ENCODE measurements around the gene CDK11B. TPM values are rescaled to one million over a fixed set of nuclear protein-coding genes. Genes with fewer than 3 reads are reported as not detected.

The CDK11B gene
- total and polyA plus RNA-seq, 2 donors, result 16.1 to 35.6 TPM

GRCh38 chr1:1620433-1621139 is 38.2 kb downstream of the CDK11B start:
- Histone ChIP-seq H3K4me1 (ENCODE audit: control insufficient read depth in 2 of 2, insufficient read depth in 2 of 2, low read length in 2 of 2) (peaks cover 9% of the 10 kb centered on the region in 2 donors), H3K9me3 (ENCODE audit: control insufficient read depth in 2 of 2, insufficient read depth in 1 of 2, low read length in 1 of 2) (no peaks in the 10 kb centered on the region), H3K4me3 (ENCODE audit: low read length in 2 of 2) (no peak overlapping the region), H3K36me3 (ENCODE audit: control insufficient read depth in 2 of 2, insufficient read depth in 2 of 2, low read length in 1 of 2) (peaks cover 4 to 6% of the 10 kb centered on the region in 2 donors), H3K27ac (ENCODE audit: low read depth in 1 of 2, low read length in 1 of 2) (no peak overlapping the region), H3K27me3 (ENCODE audit: control insufficient read depth in 2 of 2, insufficient read depth in 1 of 2, low read length in 1 of 2) (no peaks in the 10 kb centered on the region)
- no peak for DNase-seq (ENCODE audit: low read depth in 6 of 9, low spot score in 9 of 9)
- 93% methylated on average over 16 of the region's 16 CpGs for WGBS

- peaks cover 4 to 6% of the 10 kb centered on the region in 2 donors for H3K36me3 ChIP-seq (ENCODE audit: control insufficient read depth in 2 of 2, insufficient read depth in 2 of 2, low read length in 1 of 2)
- no peaks in the 10 kb centered on the region for H3K27me3 ChIP-seq (ENCODE audit: control insufficient read depth in 2 of 2, insufficient read depth in 1 of 2, low read length in 1 of 2)
- 98% methylated on average over 14 of the region's 14 CpGs for WGBS
- no peaks in the 10 kb centered on the region for H3K9me3 ChIP-seq (ENCODE audit: control insufficient read depth in 2 of 2, insufficient read depth in 1 of 2, low read length in 1 of 2)
- peaks cover 9 to 10% of the 10 kb centered on the region in 2 donors for H3K4me1 ChIP-seq (ENCODE audit: control insufficient read depth in 2 of 2, insufficient read depth in 2 of 2, low read length in 2 of 2)
- no peak for DNase-seq (ENCODE audit: low read depth in 6 of 9, low spot score in 9 of 9)
- H3K4me3 ChIP-seq (ENCODE audit: low read length in 2 of 2), result no peak overlapping the region
- H3K27ac ChIP-seq (ENCODE audit: low read depth in 1 of 2, low read length in 1 of 2), result no peak overlapping the region
Observed at GRCh38 chr1:1619917-1620361, 38.9 kb downstream of the CDK11B start.

GRCh38 chr1:1618396-1619068 is 40.3 kb downstream of the CDK11B start:
- H3K9me3 ChIP-seq (ENCODE audit: control insufficient read depth in 2 of 2, insufficient read depth in 1 of 2, low read length in 1 of 2), result no peaks in the 10 kb centered on the region
- peaks cover 4 to 6% of the 10 kb centered on the region in 2 donors for H3K36me3 ChIP-seq (ENCODE audit: control insufficient read depth in 2 of 2, insufficient read depth in 2 of 2, low read length in 1 of 2)
- WGBS, result 98% methylated on average over 9 of the region's 9 CpGs
- H3K4me3 ChIP-seq (ENCODE audit: low read length in 2 of 2), result no peak overlapping the region
- no peak for DNase-seq (ENCODE audit: low read depth in 6 of 9, low spot score in 9 of 9)
- H3K27me3 ChIP-seq (ENCODE audit: control insufficient read depth in 2 of 2, insufficient read depth in 1 of 2, low read length in 1 of 2), result no peaks in the 10 kb centered on the region
- no peak overlapping the region for H3K27ac ChIP-seq (ENCODE audit: low read depth in 1 of 2, low read length in 1 of 2)
- H3K4me1 ChIP-seq (ENCODE audit: control insufficient read depth in 2 of 2, insufficient read depth in 2 of 2, low read length in 2 of 2), result peaks cover 15 to 24% of the 10 kb centered on the region in 2 donors

- peaks cover 4 to 6% of the 10 kb centered on the region in 2 donors for H3K36me3 ChIP-seq (ENCODE audit: control insufficient read depth in 2 of 2, insufficient read depth in 2 of 2, low read length in 1 of 2)
- 99% methylated on average over 6 of the region's 6 CpGs for WGBS
- DNase-seq (ENCODE audit: low read depth in 6 of 9, low spot score in 9 of 9), result no peak
- no peak overlapping the region for H3K27ac ChIP-seq (ENCODE audit: low read depth in 1 of 2, low read length in 1 of 2)
- no peaks in the 10 kb centered on the region for H3K27me3 ChIP-seq (ENCODE audit: control insufficient read depth in 2 of 2, insufficient read depth in 1 of 2, low read length in 1 of 2)
- no peaks in the 10 kb centered on the region for H3K9me3 ChIP-seq (ENCODE audit: control insufficient read depth in 2 of 2, insufficient read depth in 1 of 2, low read length in 1 of 2)
- no peak overlapping the region for H3K4me3 ChIP-seq (ENCODE audit: low read length in 2 of 2)
- peaks cover 15 to 26% of the 10 kb centered on the region in 2 donors for H3K4me1 ChIP-seq (ENCODE audit: control insufficient read depth in 2 of 2, insufficient read depth in 2 of 2, low read length in 2 of 2)
Observed at GRCh38 chr1:1617925-1618324, 40.9 kb downstream of the CDK11B start.

GRCh38 chr1:1617516-1617915 is 41.3 kb downstream of the CDK11B start:
- 98% methylated on average over 11 of the region's 11 CpGs for WGBS
- H3K36me3 ChIP-seq (ENCODE audit: control insufficient read depth in 2 of 2, insufficient read depth in 2 of 2, low read length in 1 of 2), result peaks cover 4 to 6% of the 10 kb centered on the region in 2 donors
- H3K9me3 ChIP-seq (ENCODE audit: control insufficient read depth in 2 of 2, insufficient read depth in 1 of 2, low read length in 1 of 2), result no peaks in the 10 kb centered on the region
- peaks cover 15 to 26% of the 10 kb centered on the region in 2 donors for H3K4me1 ChIP-seq (ENCODE audit: control insufficient read depth in 2 of 2, insufficient read depth in 2 of 2, low read length in 2 of 2)
- no peak overlapping the region for H3K27ac ChIP-seq (ENCODE audit: low read depth in 1 of 2, low read length in 1 of 2)
- no peak for DNase-seq (ENCODE audit: low read depth in 6 of 9, low spot score in 9 of 9)
- no peaks in the 10 kb centered on the region for H3K27me3 ChIP-seq (ENCODE audit: control insufficient read depth in 2 of 2, insufficient read depth in 1 of 2, low read length in 1 of 2)
- H3K4me3 ChIP-seq (ENCODE audit: low read length in 2 of 2), result no peak overlapping the region

GRCh38 chr1:1616838-1617237 is 42.0 kb downstream of the CDK11B start:
- H3K27me3 ChIP-seq (ENCODE audit: control insufficient read depth in 2 of 2, insufficient read depth in 1 of 2, low read length in 1 of 2), result no peaks in the 10 kb centered on the region
- peaks cover 15 to 26% of the 10 kb centered on the region in 2 donors for H3K4me1 ChIP-seq (ENCODE audit: control insufficient read depth in 2 of 2, insufficient read depth in 2 of 2, low read length in 2 of 2)
- H3K36me3 ChIP-seq (ENCODE audit: control insufficient read depth in 2 of 2, insufficient read depth in 2 of 2, low read length in 1 of 2), result peaks cover 4 to 6% of the 10 kb centered on the region in 2 donors
- H3K4me3 ChIP-seq (ENCODE audit: low read length in 2 of 2), result peak overlapping the region; percentile 42 to 97
- no peak for DNase-seq (ENCODE audit: low read depth in 6 of 9, low spot score in 9 of 9)
- no peaks in the 10 kb centered on the region for H3K9me3 ChIP-seq (ENCODE audit: control insufficient read depth in 2 of 2, insufficient read depth in 1 of 2, low read length in 1 of 2)
- 91% methylated on average over 19 of the region's 19 CpGs for WGBS
- no peak overlapping the region for H3K27ac ChIP-seq (ENCODE audit: low read depth in 1 of 2, low read length in 1 of 2)

- Histone ChIP-seq H3K9me3 (ENCODE audit: control insufficient read depth in 2 of 2, insufficient read depth in 1 of 2, low read length in 1 of 2) (no peaks in the 10 kb centered on the region), H3K4me3 (ENCODE audit: low read length in 2 of 2) (peak overlapping the region; percentile 47 to 97), H3K27ac (ENCODE audit: low read depth in 1 of 2, low read length in 1 of 2) (peak overlapping the region in 1 of 2 donors; percentile 100), H3K27me3 (ENCODE audit: control insufficient read depth in 2 of 2, insufficient read depth in 1 of 2, low read length in 1 of 2) (no peaks in the 10 kb centered on the region), H3K4me1 (ENCODE audit: control insufficient read depth in 2 of 2, insufficient read depth in 2 of 2, low read length in 2 of 2) (peaks cover 15 to 26% of the 10 kb centered on the region in 2 donors), H3K36me3 (ENCODE audit: control insufficient read depth in 2 of 2, insufficient read depth in 2 of 2, low read length in 1 of 2) (peaks cover 4 to 6% of the 10 kb centered on the region in 2 donors)
- 13% methylated on average over 80 of the region's 80 CpGs for WGBS
- DNase-seq (ENCODE audit: low read depth in 6 of 9, low spot score in 9 of 9), result peak in 1 of 9 donors; percentile 42
Observed at GRCh38 chr1:1616045-1616790, 42.6 kb downstream of the CDK11B start.

- no peaks in the 10 kb centered on the region for H3K27me3 ChIP-seq (ENCODE audit: control insufficient read depth in 2 of 2, insufficient read depth in 1 of 2, low read length in 1 of 2)
- peaks cover 4 to 6% of the 10 kb centered on the region in 2 donors for H3K36me3 ChIP-seq (ENCODE audit: control insufficient read depth in 2 of 2, insufficient read depth in 2 of 2, low read length in 1 of 2)
- H3K4me1 ChIP-seq (ENCODE audit: control insufficient read depth in 2 of 2, insufficient read depth in 2 of 2, low read length in 2 of 2), result peaks cover 15 to 28% of the 10 kb centered on the region in 2 donors
- under 1% methylated on average over 107 of the region's 107 CpGs for WGBS
- H3K27ac ChIP-seq (ENCODE audit: low read depth in 1 of 2, low read length in 1 of 2), result peak within 1 kb of the TSS; percentile 100
- peak within 1 kb of the TSS; percentile 94 to 97 for H3K4me3 ChIP-seq (ENCODE audit: low read length in 2 of 2)
- DNase-seq (ENCODE audit: low read depth in 6 of 9, low spot score in 9 of 9), result peak; percentile 87 to 99 (median 97)
- no peaks in the 10 kb centered on the region for H3K9me3 ChIP-seq (ENCODE audit: control insufficient read depth in 2 of 2, insufficient read depth in 1 of 2, low read length in 1 of 2)
Observed at GRCh38 chr1:1615256-1616044, 43.4 kb downstream of the CDK11B start, which contains the start of gene MIB2. Gene MIB2, plus strand, starts transcription at chr1:1615500. Its CDS starts 7,953 bp downstream, at chr1:1623453.
